GOT3 (cell line): ENCODE results near the gene CROCC.

Experiments
- DNase-seq: peaks from one replicate; lab custom pipeline; 2025; ENCODE audit warnings: mixed read lengths; lab: John Stamatoyannopoulos, UW

CROCC gene

DNA sequence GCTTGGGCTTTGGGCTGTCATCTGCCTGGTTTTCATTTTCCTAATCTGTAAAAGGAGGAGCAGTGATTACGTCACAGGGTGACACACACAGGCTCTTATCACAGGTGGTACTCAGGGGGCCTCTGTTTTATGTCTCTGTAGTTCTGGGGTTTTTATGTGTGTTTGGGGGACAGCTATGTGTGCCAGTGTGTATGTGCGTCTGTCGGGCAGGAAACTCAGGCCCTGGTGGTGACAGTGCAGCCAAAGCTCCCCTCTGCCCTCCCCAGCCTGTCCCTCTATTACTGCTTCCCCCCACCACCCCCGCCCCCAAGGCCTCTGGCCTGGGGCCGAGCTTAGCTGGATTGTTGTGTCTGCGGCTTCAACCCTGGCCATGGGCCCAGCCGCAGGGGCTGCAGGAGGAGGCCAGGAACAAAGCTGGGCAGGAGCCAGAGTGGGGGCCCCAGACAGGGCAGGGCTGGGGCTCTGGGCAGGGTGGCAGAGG, 45.4 kb downstream of the CROCC start:
- no peak for DNase-seq

DNA sequence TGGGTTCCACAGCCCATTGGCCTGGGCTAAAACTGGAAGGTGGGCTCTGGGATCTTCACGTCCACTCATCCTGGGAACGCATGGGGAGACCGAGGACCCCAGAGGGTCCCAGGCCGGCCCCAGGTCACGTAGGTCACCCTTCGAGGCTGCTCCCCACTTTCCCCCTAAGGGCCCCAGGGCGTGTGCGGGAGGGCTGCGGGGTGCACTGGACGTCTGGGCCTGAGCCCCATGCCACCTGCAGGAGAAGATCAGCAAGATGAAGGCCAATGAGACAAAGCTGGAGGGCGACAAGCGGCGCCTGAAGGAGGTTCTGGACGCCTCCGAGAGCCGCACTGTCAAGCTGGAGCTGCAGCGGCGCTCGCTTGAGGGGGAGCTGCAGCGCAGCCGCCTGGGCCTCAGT, 46.2 kb downstream of the CROCC start:
- no peak for DNase-seq

DNA sequence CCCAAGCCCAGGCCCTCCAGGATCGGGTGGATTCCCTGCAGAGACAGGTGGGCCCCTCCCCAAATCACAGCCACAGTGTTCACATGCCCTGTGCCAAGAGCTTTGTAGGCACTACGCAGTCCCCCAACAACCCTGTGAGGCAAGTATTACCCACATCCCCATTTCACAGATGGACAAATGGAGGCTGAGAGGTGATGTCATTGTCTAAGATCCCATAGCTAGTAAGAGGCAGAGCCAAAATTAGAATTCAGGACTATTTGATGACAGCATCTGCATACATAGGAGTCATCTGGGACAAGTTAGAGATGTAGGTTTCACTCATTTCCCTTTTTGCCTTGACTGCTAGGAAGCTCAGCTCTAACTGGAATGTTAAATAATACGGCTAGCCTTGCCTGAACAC, 46.6 kb downstream of the CROCC start:
- DNase-seq: no peak

DNA sequence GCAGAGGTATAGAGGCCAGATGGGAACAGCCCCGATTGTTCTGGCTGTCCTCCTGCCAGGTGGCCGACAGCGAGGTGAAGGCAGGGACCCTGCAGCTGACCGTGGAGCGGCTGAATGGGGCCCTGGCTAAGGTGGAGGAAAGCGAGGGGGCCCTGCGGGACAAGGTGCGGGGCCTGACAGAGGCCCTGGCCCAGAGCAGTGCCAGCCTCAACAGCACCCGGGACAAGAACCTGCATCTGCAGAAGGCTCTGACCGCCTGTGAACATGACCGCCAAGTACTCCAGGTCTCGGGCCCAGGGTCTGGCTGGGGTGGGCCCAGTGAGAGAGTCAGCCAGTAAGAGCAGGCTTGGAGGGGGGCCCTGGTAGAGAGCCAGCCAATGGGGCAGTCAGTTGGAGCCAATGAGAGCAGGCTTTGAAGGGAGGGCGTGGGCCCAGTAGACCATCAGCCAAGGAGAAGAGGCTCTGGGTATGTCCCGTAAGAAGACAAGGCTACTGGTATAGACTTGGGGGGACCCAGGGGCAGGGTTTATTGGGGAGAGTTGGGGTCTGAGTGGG, 47.4 kb downstream of the CROCC start:
- no peak for DNase-seq

DNA sequence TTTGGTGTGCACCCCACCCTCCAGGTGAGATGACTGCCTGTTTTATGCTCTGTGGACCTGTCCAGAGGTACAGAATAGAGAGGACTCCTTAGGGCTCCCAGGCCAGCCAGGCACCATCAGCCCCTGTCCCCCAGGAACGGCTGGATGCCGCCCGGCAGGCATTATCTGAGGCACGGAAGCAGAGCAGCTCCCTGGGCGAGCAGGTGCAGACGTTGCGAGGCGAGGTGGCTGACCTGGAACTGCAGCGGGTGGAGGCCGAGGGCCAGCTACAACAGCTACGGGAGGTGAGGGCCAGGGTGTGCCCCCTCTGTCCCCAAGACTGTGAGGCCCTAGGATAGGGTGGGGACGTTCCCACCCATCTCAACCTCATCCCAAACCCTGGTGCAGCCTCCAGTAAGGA, 47.9 kb downstream of the CROCC start:
- no peak for DNase-seq

DNA sequence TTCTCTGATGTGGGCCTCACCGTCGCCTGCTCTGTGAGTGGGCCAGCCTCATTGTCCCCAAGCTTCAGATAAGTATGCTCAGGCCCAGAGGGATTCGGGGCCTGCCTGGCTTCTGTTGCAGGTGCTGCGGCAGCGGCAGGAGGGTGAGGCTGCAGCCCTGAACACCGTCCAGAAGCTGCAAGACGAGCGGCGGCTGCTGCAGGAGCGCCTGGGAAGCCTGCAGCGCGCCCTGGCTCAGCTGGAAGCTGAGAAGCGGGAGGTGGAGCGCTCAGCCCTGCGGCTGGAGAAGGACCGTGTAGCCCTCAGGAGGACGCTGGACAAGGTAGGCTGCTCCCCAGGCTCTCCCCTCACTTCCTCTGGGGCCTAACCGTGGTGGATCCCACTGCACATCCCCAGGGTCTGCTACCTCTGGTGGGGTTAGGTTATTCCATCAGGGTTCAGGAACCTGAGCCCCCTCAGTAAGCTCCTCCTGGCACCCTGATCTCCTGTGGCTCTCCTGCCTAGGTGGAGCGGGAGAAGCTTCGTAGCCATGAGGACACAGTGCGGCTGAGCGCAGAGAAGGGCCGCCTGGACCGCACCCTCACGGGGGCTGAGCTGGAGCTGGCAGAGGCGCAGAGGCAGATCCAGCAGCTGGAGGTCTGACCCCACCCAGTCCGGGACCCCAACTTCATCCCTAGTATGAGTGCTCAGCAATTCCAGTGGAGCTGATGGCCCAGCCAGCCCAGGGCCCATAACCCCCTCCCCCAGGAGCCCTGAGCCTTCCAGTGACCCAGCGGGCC, 48.6 kb downstream of the CROCC start:
- no peak for DNase-seq

DNA sequence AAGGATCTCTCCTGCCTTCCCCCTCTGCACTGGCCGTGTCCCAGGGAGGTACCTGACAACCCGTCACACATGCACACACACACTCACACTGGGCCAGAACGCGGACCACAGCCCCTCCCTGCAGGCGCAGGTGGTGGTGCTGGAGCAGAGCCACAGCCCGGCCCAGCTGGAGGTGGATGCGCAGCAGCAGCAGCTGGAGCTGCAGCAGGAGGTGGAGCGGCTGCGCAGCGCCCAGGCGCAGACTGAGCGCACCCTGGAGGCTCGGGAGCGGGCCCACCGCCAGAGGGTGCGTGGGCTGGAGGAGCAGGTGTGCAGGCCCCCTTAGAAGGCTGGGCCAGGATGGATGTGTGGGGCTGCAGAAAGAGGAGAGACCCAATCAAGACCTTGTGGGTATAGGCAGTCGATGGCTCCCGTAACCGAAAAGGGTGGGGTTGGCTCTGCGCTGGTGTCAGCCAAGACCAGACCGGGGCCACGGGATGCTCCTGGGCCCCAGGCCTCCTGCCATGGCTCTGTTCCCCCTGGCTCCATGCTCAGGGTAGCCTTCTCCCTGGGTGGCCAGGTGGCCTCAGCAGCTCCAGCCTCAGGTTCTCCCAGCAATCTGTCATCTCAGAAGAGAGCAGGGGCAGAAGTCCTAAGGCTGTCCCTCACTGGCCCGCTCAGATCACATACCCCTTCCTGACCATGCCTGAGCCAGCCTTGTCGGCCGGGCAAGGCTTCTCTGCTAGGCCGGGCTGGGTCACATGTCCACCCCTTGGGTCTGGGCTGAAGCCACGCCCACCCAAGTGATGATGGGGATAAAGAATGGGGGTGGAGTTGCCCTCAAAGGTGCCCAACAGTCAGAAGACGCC, 49.8 kb downstream of the CROCC start:
- no peak for DNase-seq

DNA sequence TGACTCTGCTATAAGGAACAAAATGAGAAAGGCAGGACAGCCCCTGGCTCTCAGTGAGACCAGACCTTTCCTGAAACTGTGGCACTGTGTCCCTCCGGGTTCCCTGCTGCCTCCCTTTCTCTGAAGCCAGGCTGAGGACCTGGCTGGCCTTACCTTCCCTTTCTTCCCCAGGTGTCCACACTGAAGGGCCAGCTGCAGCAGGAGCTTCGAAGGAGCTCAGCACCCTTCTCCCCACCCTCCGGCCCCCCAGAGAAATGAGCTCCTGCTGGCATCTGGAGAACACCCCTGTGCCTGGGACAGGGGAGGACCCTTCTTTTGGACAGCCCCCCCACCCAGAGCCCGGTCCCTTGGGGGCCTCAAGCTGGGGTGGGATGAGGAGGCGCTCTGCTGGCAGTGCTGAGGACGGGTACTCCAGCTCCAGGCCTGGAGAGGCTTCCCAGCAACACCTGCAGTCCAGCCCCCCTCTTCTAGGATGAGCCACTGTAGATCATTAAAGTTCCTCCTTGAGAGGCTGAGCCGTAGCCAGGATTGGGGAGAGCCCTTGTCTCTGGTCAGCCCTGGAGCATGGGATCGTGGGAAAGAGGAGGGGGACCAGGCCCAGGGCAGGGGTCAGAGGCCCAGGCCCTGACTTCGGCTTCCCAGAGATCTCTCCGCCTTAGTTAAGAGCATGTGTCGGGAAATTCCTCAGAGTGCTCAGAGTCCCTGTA, 50.6 kb downstream of the CROCC start:
- no peak for DNase-seq

DNA sequence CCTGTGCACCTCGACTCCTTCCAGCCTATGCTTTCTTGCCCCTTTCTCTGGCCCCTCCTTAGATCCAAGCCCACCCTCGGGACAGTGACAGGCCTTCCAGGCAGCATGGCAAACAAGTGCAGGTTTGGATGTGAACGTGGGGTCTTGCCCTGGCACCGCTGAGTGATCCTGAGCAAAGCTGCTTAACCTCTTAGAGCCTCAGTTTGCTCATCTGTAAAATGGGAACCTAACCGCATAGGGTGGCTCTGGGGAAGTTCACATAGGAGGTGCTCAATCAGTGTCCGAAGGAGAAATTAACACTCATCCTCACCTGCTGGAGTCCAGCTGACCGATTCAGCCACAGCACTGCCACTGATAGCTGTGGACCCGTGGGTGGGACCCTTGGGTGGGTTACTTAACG, 51.5 kb downstream of the CROCC start:
- DNase-seq: no peak

DNA sequence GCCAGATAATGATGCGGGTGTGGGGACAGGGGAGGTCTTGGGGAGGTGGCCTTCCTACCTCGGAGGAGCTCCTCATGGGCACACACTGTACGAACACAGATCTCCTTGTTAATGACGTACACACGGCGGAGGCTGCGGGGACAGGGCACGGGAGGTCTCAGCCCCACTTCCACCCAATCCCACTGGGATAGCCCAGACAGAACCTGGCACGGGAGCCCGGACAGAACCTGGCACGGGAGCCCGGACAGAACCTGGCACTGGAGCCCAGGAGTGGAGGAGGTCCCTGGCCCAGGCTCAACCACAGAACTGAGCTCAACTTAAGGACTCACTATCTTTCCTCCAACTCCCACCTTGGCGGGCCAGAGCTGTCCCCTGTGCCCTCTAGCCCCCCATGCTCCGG, 53.5 kb downstream of the CROCC start:
- no peak for DNase-seq

DNA sequence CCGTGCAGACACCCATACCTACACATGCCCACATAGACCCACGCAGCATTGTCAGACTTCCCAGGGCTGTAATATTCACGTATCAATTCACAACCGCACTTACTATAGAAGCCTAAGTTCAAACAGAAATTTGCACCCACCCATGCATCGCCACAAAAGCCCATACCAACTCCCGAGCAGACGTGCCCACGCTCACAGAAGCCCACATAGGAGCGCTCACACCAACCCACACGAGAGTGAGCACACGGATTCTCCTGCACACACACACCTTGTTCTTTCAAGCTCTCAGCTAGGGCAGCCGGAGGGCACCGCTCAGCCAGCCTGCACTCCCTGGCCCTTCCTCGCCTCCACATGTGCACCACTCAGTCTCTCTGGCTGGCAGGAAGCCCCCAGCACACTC, 54.1 kb downstream of the CROCC start:
- DNase-seq: no peak

DNA sequence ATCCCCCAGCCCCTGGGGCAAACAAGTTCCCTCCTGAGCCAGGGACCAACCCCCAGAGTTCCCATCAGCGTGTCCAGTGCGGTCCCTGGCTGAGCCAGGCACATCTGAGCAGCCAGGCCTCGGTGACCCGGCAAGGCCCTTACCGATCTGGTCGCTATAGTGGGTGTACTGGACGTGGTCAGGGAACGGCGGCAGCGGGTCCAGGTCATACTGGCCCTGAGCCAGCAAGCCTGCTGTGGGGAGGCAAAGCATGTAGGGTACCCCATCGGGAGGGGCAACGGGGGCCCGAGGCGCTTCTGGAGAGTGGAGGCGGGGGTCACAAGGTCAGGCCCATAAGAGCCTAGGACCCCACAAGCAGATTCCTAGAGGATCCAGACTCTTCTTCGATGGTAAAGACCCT, 55.2 kb downstream of the CROCC start:
- no peak for DNase-seq

DNA sequence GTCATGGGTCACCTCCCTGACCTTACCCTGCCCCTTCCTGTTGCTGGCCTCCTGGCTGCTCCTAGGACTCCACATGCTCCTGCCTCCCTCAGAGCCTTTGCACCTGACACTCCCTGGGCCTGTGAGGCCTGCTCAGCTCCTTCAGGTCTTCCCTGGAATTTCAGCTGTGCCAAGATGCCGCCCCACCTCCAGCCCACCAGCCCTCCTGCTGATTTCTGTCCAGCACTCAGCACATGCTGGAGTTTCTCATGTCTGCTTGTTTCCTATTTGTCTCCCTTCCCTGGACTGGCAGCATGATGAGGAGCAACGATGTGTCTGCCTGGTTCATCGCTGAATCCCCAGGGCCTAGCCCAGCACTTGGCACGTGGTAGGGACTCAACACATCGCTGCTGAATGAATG, 55.6 kb downstream of the CROCC start:
- DNase-seq: no peak

DNA sequence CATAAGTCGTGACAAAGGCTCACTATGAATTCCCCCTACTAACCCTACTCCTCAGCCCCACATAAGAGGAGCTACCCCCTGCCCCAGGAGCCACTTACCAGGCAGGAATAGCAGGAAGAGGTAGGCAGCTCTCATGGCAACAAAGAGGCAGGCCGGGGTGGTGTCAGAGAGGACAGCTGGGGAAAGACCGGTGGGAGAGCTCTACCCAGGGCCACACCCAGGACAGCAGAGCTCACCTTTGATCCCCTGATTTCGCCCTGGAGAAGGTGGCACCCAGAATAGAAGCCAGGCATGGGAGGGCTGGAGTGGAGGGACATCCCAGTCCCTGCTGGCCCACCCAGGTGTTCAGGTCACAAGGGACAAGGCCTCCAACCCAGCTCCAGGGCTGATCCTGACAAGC, 56.4 kb downstream of the CROCC start:
- DNase-seq: no peak

DNA sequence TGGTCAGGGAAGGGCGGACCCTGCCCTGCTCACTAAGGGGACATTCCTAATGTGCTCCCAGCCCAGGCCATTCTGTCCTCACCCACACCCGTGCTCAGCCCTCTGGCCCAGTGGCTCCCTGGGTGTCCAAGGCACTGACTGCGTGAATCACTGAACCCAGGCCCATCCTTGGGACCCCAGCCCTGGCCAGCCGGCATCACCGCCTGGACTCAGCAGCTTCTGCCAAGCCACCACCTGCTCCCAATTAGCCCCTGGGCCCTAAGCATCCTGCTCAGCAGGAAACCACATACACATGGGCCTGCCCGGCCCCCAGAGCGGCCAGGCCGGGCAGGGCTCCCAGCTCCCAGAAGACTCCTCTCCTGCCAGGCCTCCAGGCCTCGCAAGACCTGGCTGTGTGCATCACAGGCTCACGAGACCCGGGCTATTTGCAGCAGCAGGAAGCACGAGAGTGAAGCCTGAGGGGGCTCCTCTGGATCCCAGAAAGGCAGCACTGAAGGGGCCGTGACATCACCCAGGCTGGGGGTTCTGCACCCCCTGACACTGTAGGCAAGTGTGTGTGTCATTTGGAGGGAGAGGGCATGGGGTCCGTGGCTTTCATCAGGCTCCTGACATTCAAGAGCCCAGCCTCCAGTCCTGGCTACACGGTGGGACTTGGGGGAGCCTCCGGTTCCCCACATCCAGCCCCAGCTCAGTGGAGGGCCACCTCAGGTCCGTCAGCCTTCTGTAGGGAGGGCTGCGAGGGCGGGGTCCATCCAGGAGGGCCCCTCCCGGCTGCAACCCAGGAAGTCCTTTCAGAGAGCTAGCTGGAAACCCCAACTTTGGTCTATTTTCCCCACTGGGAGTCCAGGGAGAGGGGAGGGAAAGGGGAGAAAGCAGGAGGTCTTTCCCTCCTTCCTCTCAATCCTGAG, 57.1 kb downstream of the CROCC start:
- no peak for DNase-seq

DNA sequence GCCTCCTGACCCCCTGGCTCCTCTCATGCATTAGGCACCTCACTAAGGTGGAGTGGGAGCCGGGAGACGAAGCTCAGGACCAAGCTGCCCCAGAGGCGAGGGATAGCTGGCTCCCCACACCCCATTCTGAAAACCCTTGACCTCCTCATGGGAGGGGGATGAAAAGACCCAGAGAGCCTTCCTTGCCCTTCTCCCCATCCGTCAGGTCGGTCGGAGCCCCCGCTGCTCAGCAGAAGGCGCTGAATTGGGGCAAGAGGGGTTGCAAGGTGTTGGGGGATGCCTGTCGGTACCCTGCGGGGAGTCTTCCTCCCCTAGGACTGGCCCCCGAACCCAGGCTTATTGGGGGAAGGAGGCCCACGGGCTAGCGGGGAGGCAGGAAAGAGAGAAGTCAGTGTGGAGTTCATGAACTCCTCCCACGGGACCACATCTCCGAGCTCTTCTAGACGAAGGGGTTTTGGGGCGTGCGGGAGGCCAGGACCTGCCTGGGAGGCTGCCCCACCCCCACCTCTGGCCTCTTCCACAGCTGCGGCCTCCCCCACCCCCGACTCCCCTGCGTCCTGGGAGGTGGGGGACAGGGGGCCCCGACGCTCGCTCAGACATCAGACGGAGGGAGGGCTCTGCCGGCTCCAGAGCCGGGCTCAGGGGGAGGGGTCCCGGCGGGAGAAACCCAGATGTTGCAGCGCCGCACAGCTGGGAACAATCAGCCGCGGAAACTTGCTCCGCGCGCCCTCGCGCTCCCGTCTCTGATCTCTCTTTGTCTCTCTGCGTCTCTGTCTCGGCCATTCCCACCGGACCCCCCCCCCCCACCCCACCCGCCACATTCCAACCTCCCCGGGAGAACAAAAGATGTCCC, 58.0 kb downstream of the CROCC start:
- no peak for DNase-seq

DNA sequence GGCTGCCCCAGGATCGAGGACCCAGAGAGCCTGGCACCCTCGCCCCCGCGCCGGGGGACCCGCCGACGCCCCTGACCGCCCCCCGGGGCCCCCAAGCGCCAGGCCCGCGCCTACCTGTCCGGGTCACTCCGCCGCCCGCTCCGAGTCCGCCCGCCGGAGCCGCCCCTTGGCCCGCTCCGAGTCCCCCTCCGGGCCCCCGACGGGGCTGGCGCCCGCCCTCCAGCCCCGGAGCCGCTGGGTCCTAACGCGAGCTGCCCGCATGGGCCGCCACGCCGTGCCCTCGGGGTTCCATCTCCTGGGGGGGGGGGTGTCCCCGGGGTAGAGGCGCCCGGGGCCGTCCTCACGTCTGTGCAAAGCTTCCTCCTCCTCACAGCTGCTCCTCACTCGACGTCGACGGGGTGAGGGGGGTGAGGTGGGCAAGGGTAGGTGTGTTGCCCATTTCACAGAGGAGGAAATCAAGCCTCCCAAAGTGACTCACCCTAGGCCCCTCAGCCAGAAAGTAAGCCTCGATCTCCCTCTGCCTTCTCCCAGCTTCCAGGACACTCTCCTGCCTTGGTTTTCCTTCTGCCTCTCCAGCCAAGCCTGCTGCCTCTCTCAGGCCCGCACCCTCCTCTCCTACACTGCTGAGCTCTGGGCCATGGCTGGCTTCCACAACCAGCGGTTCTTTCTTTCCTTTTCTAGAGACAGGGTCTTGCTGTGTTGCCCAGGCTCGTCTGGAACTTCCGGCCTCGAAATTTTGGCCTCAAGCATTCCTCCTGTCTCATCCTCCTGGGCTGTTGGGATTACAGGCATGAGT, 58.9 kb downstream of the CROCC start, which contains the start of gene MFAP2:
MFAP2 (minus strand) TSS at position 148 of the 796 bp plus-strand sequence. CDS start 2,347 bp downstream, outside the sequence.
- DNase-seq: no peak

DNA sequence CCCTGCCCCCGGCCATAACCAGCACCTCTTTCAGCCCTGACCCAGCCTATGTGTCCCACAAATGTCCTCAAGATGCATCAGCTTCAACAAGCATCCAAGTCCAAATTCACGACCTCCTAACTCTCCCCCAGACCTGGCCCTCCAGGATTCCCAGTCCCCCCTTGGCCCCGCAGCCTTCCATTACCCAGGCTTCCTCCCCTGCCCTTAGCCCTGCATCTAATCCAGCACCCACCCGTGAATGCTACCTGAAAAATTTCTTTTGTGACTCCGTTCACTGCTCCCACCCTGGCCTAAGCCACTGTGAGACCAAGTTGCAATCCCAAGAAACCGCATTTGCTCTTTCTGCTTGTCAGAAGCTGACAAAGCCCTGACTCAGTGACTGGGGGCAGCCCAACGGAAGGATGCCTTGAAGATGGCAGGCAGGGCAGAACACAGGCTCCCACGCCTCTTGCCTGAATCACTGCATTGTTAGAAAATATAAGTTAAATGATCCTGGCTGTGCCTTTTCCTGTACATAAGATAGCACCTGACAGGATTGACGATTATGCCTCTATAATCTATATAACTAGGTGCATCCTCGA, 59.6 kb downstream of the CROCC start:
- DNase-seq: peak; percentile 55

DNA sequence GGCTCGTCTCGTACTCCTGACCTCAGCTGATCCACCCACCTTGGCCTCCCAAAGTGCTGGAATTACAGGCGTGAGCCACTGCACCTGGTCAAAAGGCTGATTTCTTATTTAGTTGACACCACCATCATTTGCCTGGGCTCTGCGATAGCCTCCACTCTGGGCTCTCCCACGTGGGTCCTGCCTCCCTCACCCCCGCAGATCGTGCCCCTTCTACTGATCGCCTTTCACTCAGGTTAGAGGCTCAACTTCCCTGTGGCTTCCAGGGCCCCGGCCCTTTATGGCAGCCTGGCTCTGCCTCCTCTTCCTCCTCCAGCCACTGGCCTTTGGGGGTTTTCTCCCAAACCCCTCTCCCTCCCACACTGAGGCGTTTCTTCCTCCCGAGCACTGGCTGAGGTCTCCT, 61.2 kb downstream of the CROCC start:
- no peak for DNase-seq
